ENCODE data around the gene CA11. TPM values are rescaled to one million over a fixed set of nuclear protein-coding genes. Genes with fewer than 3 reads are reported as not detected.
A peak's percentile ranks its signal among the peaks of the same experiment; 100 is the strongest.

Gene CA11
- total RNA-seq, 1 donor from 2014 or later = 3.7 TPM

GRCh38 chr19:48608798-48609263, 37.2 kb downstream of the CA11 start:
- H3K9ac ChIP-seq (ENCODE audit: low read depth in 1 of 3, low read length in 3 of 3) = no peak overlapping the region

GRCh38 chr19:48607359-48607755, 38.6 kb downstream of the CA11 start:
- Histone ChIP-seq H3K9me3 (ENCODE audit: control insufficient read depth in 3 of 3, low read length in 3 of 3) (no peaks in the 10 kb centered on the region), H3K9ac (ENCODE audit: low read depth in 1 of 3, low read length in 3 of 3) (no peak overlapping the region), H3K4me1 (ENCODE audit: control insufficient read depth in 3 of 3, insufficient read depth in 3 of 3, low read length in 3 of 3) (peaks cover 0 to 2% (median 0%) of the 10 kb centered on the region in 3 donors), H3K4me3 (ENCODE audit: low read length in 3 of 3) (no peak overlapping the region), H3K27ac (ENCODE audit: low read depth, low read length) (no peak overlapping the region), H3K27me3 (ENCODE audit: control insufficient read depth in 3 of 3, insufficient read depth in 3 of 3, low read length in 3 of 3) (no peaks in the 10 kb centered on the region), H3K36me3 (ENCODE audit: control insufficient read depth in 3 of 3, insufficient read depth in 3 of 3, low read length in 3 of 3) (no peaks in the 10 kb centered on the region)

More at GRCh38 chr19:48608798-48609263, 37.2 kb downstream of the CA11 start:
- H3K9me3 ChIP-seq (ENCODE audit: control insufficient read depth in 3 of 3, low read length in 3 of 3) = no peaks in the 10 kb centered on the region
- peaks cover 14% of the 10 kb centered on the region in 3 donors for H3K4me1 ChIP-seq (ENCODE audit: control insufficient read depth in 3 of 3, insufficient read depth in 3 of 3, low read length in 3 of 3)
- H3K4me3 ChIP-seq (ENCODE audit: low read length in 3 of 3) = no peak overlapping the region
- no peaks in the 10 kb centered on the region for H3K27me3 ChIP-seq (ENCODE audit: control insufficient read depth in 3 of 3, insufficient read depth in 3 of 3, low read length in 3 of 3)
- no peaks in the 10 kb centered on the region for H3K36me3 ChIP-seq (ENCODE audit: control insufficient read depth in 3 of 3, insufficient read depth in 3 of 3, low read length in 3 of 3)
- H3K27ac ChIP-seq (ENCODE audit: low read depth, low read length) = no peak overlapping the region

- no peaks in the 10 kb centered on the region for H3K27me3 ChIP-seq (ENCODE audit: control insufficient read depth in 3 of 3, insufficient read depth in 3 of 3, low read length in 3 of 3)
- H3K36me3 ChIP-seq (ENCODE audit: control insufficient read depth in 3 of 3, insufficient read depth in 3 of 3, low read length in 3 of 3) = no peaks in the 10 kb centered on the region
- H3K9me3 ChIP-seq (ENCODE audit: control insufficient read depth in 3 of 3, low read length in 3 of 3) = no peaks in the 10 kb centered on the region
- H3K4me1 ChIP-seq (ENCODE audit: control insufficient read depth in 3 of 3, insufficient read depth in 3 of 3, low read length in 3 of 3) = peaks cover 0 to 2% (median 0%) of the 10 kb centered on the region in 3 donors
- no peak within 1 kb of the TSS for H3K4me3 ChIP-seq (ENCODE audit: low read length in 3 of 3)
- no peak within 1 kb of the TSS for H3K27ac ChIP-seq (ENCODE audit: low read depth, low read length)
- H3K9ac ChIP-seq (ENCODE audit: low read depth in 1 of 3, low read length in 3 of 3) = no peak within 1 kb of the TSS
Observed at GRCh38 chr19:48606463-48607358, 39.3 kb downstream of the CA11 start, which contains the start of gene SPACA4. SPACA4 (plus strand) TSS chr19:48606742; CDS start chr19:48606979, 237 bp downstream.

- no peaks in the 10 kb centered on the region for H3K27me3 ChIP-seq (ENCODE audit: control insufficient read depth in 3 of 3, insufficient read depth in 3 of 3, low read length in 3 of 3)
- H3K36me3 ChIP-seq (ENCODE audit: control insufficient read depth in 3 of 3, insufficient read depth in 3 of 3, low read length in 3 of 3) = no peaks in the 10 kb centered on the region
Observed at GRCh38 chr19:48603850-48604249, 42.1 kb downstream of the CA11 start.

GRCh38 chr19:48603449-48603848, 42.5 kb downstream of the CA11 start:
- no peaks in the 10 kb centered on the region for H3K4me1 ChIP-seq (ENCODE audit: control insufficient read depth in 3 of 3, insufficient read depth in 3 of 3, low read length in 3 of 3)
- H3K36me3 ChIP-seq (ENCODE audit: control insufficient read depth in 3 of 3, insufficient read depth in 3 of 3, low read length in 3 of 3) = no peaks in the 10 kb centered on the region
- no peak overlapping the region for H3K9ac ChIP-seq (ENCODE audit: low read depth in 1 of 3, low read length in 3 of 3)
- H3K9me3 ChIP-seq (ENCODE audit: control insufficient read depth in 3 of 3, low read length in 3 of 3) = no peaks in the 10 kb centered on the region
- H3K27ac ChIP-seq (ENCODE audit: low read depth, low read length) = no peak overlapping the region
- no peak overlapping the region for H3K4me3 ChIP-seq (ENCODE audit: low read length in 3 of 3)
- no peaks in the 10 kb centered on the region for H3K27me3 ChIP-seq (ENCODE audit: control insufficient read depth in 3 of 3, insufficient read depth in 3 of 3, low read length in 3 of 3)

More at GRCh38 chr19:48603850-48604249, 42.1 kb downstream of the CA11 start:
- Histone ChIP-seq H3K9me3 (ENCODE audit: control insufficient read depth in 3 of 3, low read length in 3 of 3) (no peaks in the 10 kb centered on the region), H3K9ac (ENCODE audit: low read depth in 1 of 3, low read length in 3 of 3) (no peak overlapping the region), H3K27ac (ENCODE audit: low read depth, low read length) (no peak overlapping the region), H3K4me1 (ENCODE audit: control insufficient read depth in 3 of 3, insufficient read depth in 3 of 3, low read length in 3 of 3) (peaks cover 0 to under 1% (median 0%) of the 10 kb centered on the region in 3 donors), H3K4me3 (ENCODE audit: low read length in 3 of 3) (no peak overlapping the region)

DNA sequence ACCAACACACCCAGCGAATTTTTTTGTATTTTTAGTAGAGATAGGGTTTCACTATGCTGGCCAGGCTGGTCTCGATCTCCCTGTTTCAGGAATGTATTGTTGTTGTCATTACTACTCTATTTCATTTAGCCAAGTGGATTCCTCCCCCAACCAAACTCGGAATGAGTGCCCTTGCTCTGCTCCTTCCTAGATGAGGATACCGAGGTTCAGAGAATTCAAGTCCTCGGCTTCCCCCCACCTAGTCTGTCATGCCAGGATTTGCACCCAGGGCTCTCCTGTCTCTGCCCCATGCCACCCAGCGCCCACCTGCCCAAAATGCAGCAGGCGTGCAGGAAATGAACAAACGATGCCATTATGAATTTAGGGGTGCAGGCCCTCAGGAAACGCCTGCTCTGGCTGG, 43.0 kb downstream of the CA11 start:
- Histone ChIP-seq H3K9ac (ENCODE audit: low read depth in 1 of 3, low read length in 3 of 3) (no peak overlapping the region), H3K4me1 (ENCODE audit: control insufficient read depth in 3 of 3, insufficient read depth in 3 of 3, low read length in 3 of 3) (no peaks in the 10 kb centered on the region), H3K4me3 (ENCODE audit: low read length in 3 of 3) (no peak overlapping the region), H3K9me3 (ENCODE audit: control insufficient read depth in 3 of 3, low read length in 3 of 3) (no peaks in the 10 kb centered on the region), H3K27me3 (ENCODE audit: control insufficient read depth in 3 of 3, insufficient read depth in 3 of 3, low read length in 3 of 3) (no peaks in the 10 kb centered on the region), H3K27ac (ENCODE audit: low read depth, low read length) (no peak overlapping the region), H3K36me3 (ENCODE audit: control insufficient read depth in 3 of 3, insufficient read depth in 3 of 3, low read length in 3 of 3) (no peaks in the 10 kb centered on the region)

GRCh38 chr19:48600679-48601417, 45.1 kb downstream of the CA11 start:
- H3K4me1 ChIP-seq (ENCODE audit: control insufficient read depth in 3 of 3, insufficient read depth in 3 of 3, low read length in 3 of 3) = no peaks in the 10 kb centered on the region
- H3K9ac ChIP-seq (ENCODE audit: low read depth in 1 of 3, low read length in 3 of 3) = no peak overlapping the region
- H3K9me3 ChIP-seq (ENCODE audit: control insufficient read depth in 3 of 3, low read length in 3 of 3) = no peaks in the 10 kb centered on the region
- H3K36me3 ChIP-seq (ENCODE audit: control insufficient read depth in 3 of 3, insufficient read depth in 3 of 3, low read length in 3 of 3) = no peaks in the 10 kb centered on the region
- no peak overlapping the region for H3K27ac ChIP-seq (ENCODE audit: low read depth, low read length)
- H3K27me3 ChIP-seq (ENCODE audit: control insufficient read depth in 3 of 3, insufficient read depth in 3 of 3, low read length in 3 of 3) = peaks cover 0 to 3% (median 0%) of the 10 kb centered on the region in 3 donors
- H3K4me3 ChIP-seq (ENCODE audit: low read length in 3 of 3) = no peak overlapping the region

- Histone ChIP-seq H3K36me3 (ENCODE audit: control insufficient read depth in 3 of 3, insufficient read depth in 3 of 3, low read length in 3 of 3) (no peaks in the 10 kb centered on the region), H3K27me3 (ENCODE audit: control insufficient read depth in 3 of 3, insufficient read depth in 3 of 3, low read length in 3 of 3) (peaks cover 0 to 3% (median 0%) of the 10 kb centered on the region in 3 donors), H3K9me3 (ENCODE audit: control insufficient read depth in 3 of 3, low read length in 3 of 3) (no peaks in the 10 kb centered on the region), H3K27ac (ENCODE audit: low read depth, low read length) (no peak overlapping the region), H3K9ac (ENCODE audit: low read depth in 1 of 3, low read length in 3 of 3) (no peak overlapping the region), H3K4me3 (ENCODE audit: low read length in 3 of 3) (no peak overlapping the region), H3K4me1 (ENCODE audit: control insufficient read depth in 3 of 3, insufficient read depth in 3 of 3, low read length in 3 of 3) (no peaks in the 10 kb centered on the region)
Observed at GRCh38 chr19:48598996-48599700, 46.8 kb downstream of the CA11 start.

DNA sequence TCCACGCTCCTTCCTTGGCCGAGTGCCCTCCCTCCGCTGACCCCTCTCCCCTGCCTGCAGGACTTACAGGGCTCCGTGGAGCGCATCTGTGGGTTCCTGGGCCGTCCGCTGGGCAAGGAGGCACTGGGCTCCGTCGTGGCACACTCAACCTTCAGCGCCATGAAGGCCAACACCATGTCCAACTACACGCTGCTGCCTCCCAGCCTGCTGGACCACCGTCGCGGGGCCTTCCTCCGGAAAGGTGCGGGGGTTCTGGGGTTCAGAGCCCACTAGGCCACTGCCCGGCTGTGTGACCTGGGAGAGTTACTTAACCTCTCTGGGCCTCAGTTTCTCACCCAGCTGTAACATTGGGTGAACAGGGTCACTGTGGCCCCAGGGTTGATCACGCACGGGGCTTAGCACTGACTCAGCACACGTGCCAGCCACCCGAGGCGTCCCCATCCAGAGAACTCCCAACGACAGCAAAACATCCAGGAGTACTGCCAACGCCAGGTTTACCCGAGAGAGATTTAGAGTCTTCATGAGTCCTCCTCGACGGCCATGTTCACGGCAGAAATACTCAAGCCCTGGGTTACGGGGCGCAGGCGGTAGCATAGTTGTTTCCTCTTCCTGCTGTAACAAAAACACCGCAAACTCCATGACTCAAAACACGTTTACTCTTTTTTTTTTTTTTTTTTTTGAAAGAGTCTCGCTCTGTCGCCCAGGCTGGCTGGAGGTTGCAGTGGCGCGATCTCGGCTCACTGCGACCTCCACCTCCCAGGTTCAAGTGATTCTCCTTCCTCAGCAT, 49.1 kb downstream of the CA11 start:
- Histone ChIP-seq H3K4me3 (ENCODE audit: low read length in 3 of 3) (no peak overlapping the region), H3K27ac (ENCODE audit: low read depth, low read length) (no peak overlapping the region)

More for the DNA sequence above, 49.1 kb downstream of the CA11 start:
- Histone ChIP-seq H3K9me3 (ENCODE audit: control insufficient read depth in 3 of 3, low read length in 3 of 3) (no peaks in the 10 kb centered on the region), H3K36me3 (ENCODE audit: control insufficient read depth in 3 of 3, insufficient read depth in 3 of 3, low read length in 3 of 3) (no peaks in the 10 kb centered on the region), H3K9ac (ENCODE audit: low read depth in 1 of 3, low read length in 3 of 3) (peak overlapping the region in 1 of 3 donors; percentile 32), H3K4me1 (ENCODE audit: control insufficient read depth in 3 of 3, insufficient read depth in 3 of 3, low read length in 3 of 3) (no peaks in the 10 kb centered on the region), H3K27me3 (ENCODE audit: control insufficient read depth in 3 of 3, insufficient read depth in 3 of 3, low read length in 3 of 3) (peaks cover 0 to 3% (median 0%) of the 10 kb centered on the region in 3 donors)

Data from skeletal muscle tissue (tissue), 4 donors.